DOHH2 (cell line): ENCODE results near the gene ZNF319.

Source experiments
- H3F3A ChIP-seq: fragments of 200-600 bp; sonication (generic), shearing (Covaris generic); 2 replicates; pipeline ENCODE4 v1.6.0; 2016; ENCODE audit warnings: antibody characterized with exemption, mild to moderate bottlenecking; ENCODE audit not compliant: control insufficient read depth, insufficient read depth
- H3K27ac ChIP-seq: fragments of 200-600 bp; sonication (generic); 2 replicates; pipeline ENCODE4 v1.5.1; 2014; ENCODE audit warnings: low read depth, mild to moderate bottlenecking, low read length, moderate library complexity
- H3K27me3 ChIP-seq: fragments of 200-600 bp; sonication (generic); 2 replicates; pipeline ENCODE4 v1.6.1; 2014; ENCODE audit warnings: mild to moderate bottlenecking, low read length, mixed read lengths; ENCODE audit not compliant: control insufficient read depth
- H3K36me3 ChIP-seq: fragments of 200-600 bp; sonication (generic); 2 replicates; pipeline ENCODE4 v1.6.1; 2014; ENCODE audit warnings: mild to moderate bottlenecking, low read length, moderate library complexity, mixed read lengths; ENCODE audit not compliant: control insufficient read depth
- H3K4me1 ChIP-seq: fragments of 200-600 bp; sonication (generic); 2 replicates; pipeline ENCODE4 v1.6.1; 2014; ENCODE audit warnings: mild to moderate bottlenecking, low read length, mixed read lengths; ENCODE audit not compliant: control insufficient read depth
- H3K4me2 ChIP-seq: fragments of 200-600 bp; sonication (generic); 2 replicates; pipeline ENCODE4 v1.6.0; 2014; ENCODE audit warnings: mild to moderate bottlenecking, low read length, moderate library complexity
- H3K4me3 ChIP-seq: fragments of 200-600 bp; sonication (generic); 2 replicates; pipeline ENCODE4 v1.5.1; 2014; ENCODE audit warnings: mild to moderate bottlenecking, low read length, mixed read lengths
- H3K79me2 ChIP-seq: fragments of 200-600 bp; sonication (generic); 2 replicates; pipeline ENCODE4 v1.6.1; 2014; ENCODE audit warnings: mild to moderate bottlenecking, low read length, mixed read lengths; ENCODE audit not compliant: control insufficient read depth
- H3K9me2 ChIP-seq: fragments of 200-600 bp; sonication (generic); replicated peaks from 2 replicates; pipeline ENCODE4 v1.6.1; 2014; ENCODE audit warnings: mild to moderate bottlenecking, low read length, mixed read lengths; ENCODE audit not compliant: control insufficient read depth
- H3K9me3 ChIP-seq: fragments of 200-600 bp; sonication (generic); 2 replicates; pipeline ENCODE4 v1.6.1; 2014; ENCODE audit warnings: antibody characterized with exemption, low read length, mixed read lengths; ENCODE audit not compliant: control insufficient read depth, insufficient read depth
- H4K20me1 ChIP-seq: fragments of 200-600 bp; sonication (generic); 2 replicates; pipeline ENCODE4 v1.6.0; 2014; ENCODE audit warnings: low read depth, mild to moderate bottlenecking, antibody characterized with exemption, low read length, moderate library complexity; ENCODE audit not compliant: control insufficient read depth, insufficient read depth
- EZH2phosphoT487 ChIP-seq: fragments of 200-600 bp; sonication (generic); IDR thresholded peaks from 2 replicates; pipeline ENCODE4 v1.6.1; 2017; ENCODE audit warnings: borderline replicate concordance, mild to moderate bottlenecking, antibody characterized with exemption, low read length, moderate library complexity, mixed read lengths
- TF ChIP-seq, protein P1 (sequence below): fragments of 200-600 bp; sonication (generic); IDR thresholded peaks from one replicate; pipeline ENCODE4 v1.5.1; 2014; ENCODE audit warnings: antibody characterized with exemption, mild to moderate bottlenecking, low read depth, low read length; ENCODE audit not compliant: poor library complexity, severe bottlenecking

Gene ZNF319

DNA sequence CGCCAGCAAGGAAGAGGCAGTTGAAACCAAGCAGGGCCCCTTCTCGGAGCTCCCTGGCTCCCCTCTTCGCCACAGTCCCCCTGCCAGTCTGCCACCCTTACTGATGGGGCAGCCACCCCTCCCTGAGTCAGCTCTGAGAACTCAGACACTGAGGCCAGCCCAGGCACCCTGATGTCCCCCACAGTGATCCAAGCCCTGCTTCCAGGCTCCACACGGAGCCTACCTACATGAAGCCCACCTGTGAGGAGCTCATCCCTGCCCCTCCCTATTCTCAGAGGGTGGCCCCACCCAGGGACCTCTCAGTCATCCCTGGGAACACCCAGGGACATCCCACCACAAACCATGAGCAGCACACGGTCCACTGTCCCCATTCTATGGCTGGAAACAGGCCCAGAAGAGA is 38.4 kb downstream of the ZNF319 start:
- Histone ChIP-seq H3K9me2 (no peaks in the 10 kb centered on the region), H3K4me2 (no peak overlapping the region), H3F3A (no peaks in the 10 kb centered on the region), H3K9me3 (no peaks in the 10 kb centered on the region), H3K36me3 (no peaks in the 10 kb centered on the region), H3K4me1 (no peaks in the 10 kb centered on the region), H3K27ac (no peak overlapping the region), H3K4me3 (no peak overlapping the region), H3K27me3 (no peaks in the 10 kb centered on the region), H3K79me2 (no peaks in the 10 kb centered on the region), H4K20me1 (no peaks in the 10 kb centered on the region; the same call in 1 of the 2 replicates)
- TF ChIP-seq, protein P1, sequence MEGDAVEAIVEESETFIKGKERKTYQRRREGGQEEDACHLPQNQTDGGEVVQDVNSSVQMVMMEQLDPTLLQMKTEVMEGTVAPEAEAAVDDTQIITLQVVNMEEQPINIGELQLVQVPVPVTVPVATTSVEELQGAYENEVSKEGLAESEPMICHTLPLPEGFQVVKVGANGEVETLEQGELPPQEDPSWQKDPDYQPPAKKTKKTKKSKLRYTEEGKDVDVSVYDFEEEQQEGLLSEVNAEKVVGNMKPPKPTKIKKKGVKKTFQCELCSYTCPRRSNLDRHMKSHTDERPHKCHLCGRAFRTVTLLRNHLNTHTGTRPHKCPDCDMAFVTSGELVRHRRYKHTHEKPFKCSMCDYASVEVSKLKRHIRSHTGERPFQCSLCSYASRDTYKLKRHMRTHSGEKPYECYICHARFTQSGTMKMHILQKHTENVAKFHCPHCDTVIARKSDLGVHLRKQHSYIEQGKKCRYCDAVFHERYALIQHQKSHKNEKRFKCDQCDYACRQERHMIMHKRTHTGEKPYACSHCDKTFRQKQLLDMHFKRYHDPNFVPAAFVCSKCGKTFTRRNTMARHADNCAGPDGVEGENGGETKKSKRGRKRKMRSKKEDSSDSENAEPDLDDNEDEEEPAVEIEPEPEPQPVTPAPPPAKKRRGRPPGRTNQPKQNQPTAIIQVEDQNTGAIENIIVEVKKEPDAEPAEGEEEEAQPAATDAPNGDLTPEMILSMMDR = no peak
- no peak for TF ChIP-seq EZH2phosphoT487

DNA sequence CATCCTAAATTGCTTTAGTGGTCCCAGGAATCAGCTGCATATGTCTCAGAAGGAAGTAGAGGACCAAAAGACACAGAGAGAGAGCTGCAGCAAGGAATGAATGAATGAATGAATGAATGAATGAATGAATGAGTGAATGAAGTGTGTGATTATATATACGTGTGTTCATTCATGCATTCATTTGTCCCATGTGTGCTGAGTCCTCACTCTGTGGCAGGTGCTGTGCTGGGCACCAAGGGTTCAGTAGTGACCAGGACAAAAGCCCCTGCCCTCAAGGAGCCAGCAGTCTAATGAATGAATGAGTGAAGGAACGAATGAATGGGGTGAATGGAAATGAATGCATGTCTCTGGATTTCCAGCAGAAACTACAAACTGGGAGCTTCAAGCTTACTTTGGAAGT is 38.9 kb downstream of the ZNF319 start:
- TF ChIP-seq, protein P1 = no peak
- no peak for TF ChIP-seq EZH2phosphoT487
- H3F3A ChIP-seq = no peaks in the 10 kb centered on the region
- H3K27ac ChIP-seq = no peak overlapping the region
- H3K9me3 ChIP-seq = no peaks in the 10 kb centered on the region
- no peaks in the 10 kb centered on the region for H4K20me1 ChIP-seq
- no peaks in the 10 kb centered on the region for H3K4me1 ChIP-seq
- H3K9me2 ChIP-seq = no peaks in the 10 kb centered on the region
- no peaks in the 10 kb centered on the region for H3K79me2 ChIP-seq
- H3K4me2 ChIP-seq = no peak overlapping the region
- no peaks in the 10 kb centered on the region for H3K27me3 ChIP-seq
- H3K4me3 ChIP-seq = no peak overlapping the region
- no peaks in the 10 kb centered on the region for H3K36me3 ChIP-seq

DNA sequence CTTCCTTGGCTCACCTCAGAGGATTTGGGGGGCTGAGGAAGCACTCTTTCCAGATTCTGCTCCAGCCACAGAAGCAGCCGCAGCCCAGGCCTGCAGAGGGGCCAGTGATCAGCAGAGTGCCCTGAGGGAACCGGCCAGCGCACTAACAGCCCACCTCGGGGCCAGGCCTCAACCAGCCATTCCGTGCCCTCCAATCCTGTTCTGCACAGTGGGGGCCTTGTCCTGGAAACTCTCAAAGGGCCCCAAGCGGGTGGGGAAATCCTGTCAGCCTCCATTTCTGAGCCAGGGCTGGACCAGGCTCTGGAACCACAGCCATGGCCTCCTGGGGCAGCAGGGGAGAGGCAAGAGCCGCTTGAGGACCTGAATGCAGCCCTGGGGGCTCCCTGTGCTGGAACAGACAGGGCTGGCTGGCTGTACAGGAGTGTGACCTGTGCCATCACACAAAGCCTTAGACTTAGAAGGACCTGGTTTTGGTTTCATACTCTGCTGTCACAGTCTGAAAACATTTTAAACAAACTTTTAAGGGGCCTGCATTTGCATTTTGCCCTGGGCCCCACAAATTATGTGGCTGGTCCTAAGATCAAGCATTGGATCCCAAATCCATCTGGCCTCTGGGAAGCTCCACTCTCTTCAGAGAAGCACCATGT is 39.5 kb downstream of the ZNF319 start:
- Histone ChIP-seq H3K79me2 (no peaks in the 10 kb centered on the region), H3K4me1 (no peaks in the 10 kb centered on the region), H3K4me2 (no peak overlapping the region), H3K27ac (no peak overlapping the region), H3K36me3 (no peaks in the 10 kb centered on the region), H3K9me3 (no peaks in the 10 kb centered on the region), H4K20me1 (no peaks in the 10 kb centered on the region), H3K27me3 (no peaks in the 10 kb centered on the region), H3F3A (no peaks in the 10 kb centered on the region), H3K9me2 (no peaks in the 10 kb centered on the region), H3K4me3 (no peak overlapping the region)
- no peak for TF ChIP-seq EZH2phosphoT487
- TF ChIP-seq, protein P1 = no peak
